ENCODE measurements around the gene CNIH3.

Gene CNIH3

GRCh38 chr1:224789311-224789710 is 173.2 kb downstream of the CNIH3 start:
- no peaks in the 10 kb centered on the region for H3K36me3 ChIP-seq (ENCODE audit: insufficient read depth, low read length)
- H3K9me3 ChIP-seq (ENCODE audit: insufficient read depth, low read length, severe bottlenecking): peaks cover 18% of the 10 kb centered on the region
- H3K4me1 ChIP-seq (ENCODE audit: insufficient read depth, low read length): peaks cover 25% of the 10 kb centered on the region
- TF ChIP-seq CTCF (IDR thresholded peaks at IDR 0.05; ENCODE audit: borderline replicate concordance, extremely low read depth, low read length, poor library complexity, severe bottlenecking) (no peak), EZH2 (IDR thresholded peaks at IDR 0.05; ENCODE audit: borderline replicate concordance, low read depth, low read length, severe bottlenecking) (no peak)
- ATAC-seq (ENCODE audit: insufficient read depth, low read depth) (no peak), DNase-seq (no peak)
- no peak overlapping the region for H2AFZ ChIP-seq (ENCODE audit: low read depth, low read length)
- H3K9ac ChIP-seq (ENCODE audit: low read depth, low read length): no peak overlapping the region
- no peak overlapping the region for H3K27ac ChIP-seq (ENCODE audit: low read length)
- no peaks in the 10 kb centered on the region for H4K20me1 ChIP-seq (ENCODE audit: insufficient read depth, low read length)
- H3K4me2 ChIP-seq (ENCODE audit: insufficient read depth, low read length): no peak overlapping the region
- no peak overlapping the region for H3K4me3 ChIP-seq (ENCODE audit: low read depth in 1 of 2, low read length in 2 of 2)
- H3K27me3 ChIP-seq (ENCODE audit: insufficient read depth, low read length, poor library complexity): no peaks in the 10 kb centered on the region
- H3K79me2 ChIP-seq (ENCODE audit: insufficient read depth, low read length): no peaks in the 10 kb centered on the region

All from DND-41 (cell line).